ENCODE data around the gene CORO2B.

The CORO2B gene

GRCh38 chr15:68706931-68707330 lies 128.1 kb downstream of the CORO2B start:
- DNase-seq, result no peak

DNA sequence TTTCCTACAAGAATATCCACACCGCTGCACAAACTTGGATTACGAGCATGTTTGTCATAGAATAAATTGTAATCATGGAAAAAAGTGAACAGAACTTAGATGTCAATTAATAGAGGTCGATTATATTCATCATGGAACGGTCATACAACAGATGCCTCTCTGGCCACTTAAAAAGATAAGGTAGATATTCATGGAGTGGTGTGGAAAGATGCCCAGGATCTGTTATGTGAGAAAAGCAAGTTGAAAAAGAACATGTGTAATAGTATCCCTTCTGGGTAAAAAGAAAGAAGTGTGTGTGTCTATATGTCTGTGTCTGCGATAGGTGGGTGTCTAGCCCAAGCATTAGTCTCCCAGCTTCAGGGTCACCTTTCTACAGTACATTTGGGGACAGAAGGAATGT lies 128.6 kb downstream of the CORO2B start:
- no peak for DNase-seq

- DNase-seq, result no peak
Measured at GRCh38 chr15:68709876-68710275, 131.1 kb downstream of the CORO2B start.

GRCh38 chr15:68710536-68710935 lies 131.7 kb downstream of the CORO2B start:
- no peak for DNase-seq

DNA sequence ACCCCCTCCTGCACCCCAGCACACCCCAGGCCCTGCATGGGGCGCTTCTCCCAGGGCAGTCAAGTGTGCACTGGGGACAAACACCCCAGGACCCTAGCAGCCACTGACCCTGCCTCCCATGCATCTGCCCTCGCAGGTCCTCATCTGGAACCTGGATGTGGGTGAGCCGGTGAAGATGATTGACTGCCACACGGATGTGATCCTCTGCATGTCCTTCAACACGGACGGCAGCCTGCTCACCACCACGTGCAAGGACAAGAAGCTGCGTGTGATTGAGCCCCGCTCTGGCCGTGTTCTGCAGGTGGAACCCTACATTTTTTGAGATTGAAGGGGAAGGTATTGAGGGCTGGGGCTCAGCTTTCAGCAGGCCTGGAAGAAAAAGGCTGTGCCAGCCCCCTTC lies 132.6 kb downstream of the CORO2B start:
- no peak for DNase-seq

- DNase-seq, result no peak
Measured at GRCh38 chr15:68712886-68713285, 134.1 kb downstream of the CORO2B start.

- no peak for DNase-seq
Measured at GRCh38 chr15:68713874-68714273, 135.1 kb downstream of the CORO2B start.

DNA sequence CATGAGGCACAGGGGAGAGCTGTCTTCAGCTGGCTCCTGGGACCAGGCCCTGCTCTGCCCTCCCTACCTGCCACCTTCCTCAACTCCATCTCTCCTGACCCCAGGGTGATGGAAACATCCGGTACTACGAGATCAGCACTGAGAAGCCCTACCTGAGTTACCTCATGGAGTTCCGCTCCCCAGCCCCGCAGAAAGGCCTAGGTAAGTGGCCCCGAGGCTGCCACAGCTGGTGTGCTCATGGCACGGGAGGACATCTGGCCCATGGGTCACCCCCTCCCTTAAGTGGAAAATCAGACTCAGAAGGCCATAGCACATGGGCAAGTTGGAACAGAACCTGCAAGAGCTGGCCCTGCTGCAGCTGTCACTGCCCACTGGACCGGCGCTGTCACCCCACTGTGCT lies 136.3 kb downstream of the CORO2B start:
- no peak for DNase-seq

- no peak for DNase-seq
Measured at GRCh38 chr15:68717951-68718350, 139.2 kb downstream of the CORO2B start.

DNA sequence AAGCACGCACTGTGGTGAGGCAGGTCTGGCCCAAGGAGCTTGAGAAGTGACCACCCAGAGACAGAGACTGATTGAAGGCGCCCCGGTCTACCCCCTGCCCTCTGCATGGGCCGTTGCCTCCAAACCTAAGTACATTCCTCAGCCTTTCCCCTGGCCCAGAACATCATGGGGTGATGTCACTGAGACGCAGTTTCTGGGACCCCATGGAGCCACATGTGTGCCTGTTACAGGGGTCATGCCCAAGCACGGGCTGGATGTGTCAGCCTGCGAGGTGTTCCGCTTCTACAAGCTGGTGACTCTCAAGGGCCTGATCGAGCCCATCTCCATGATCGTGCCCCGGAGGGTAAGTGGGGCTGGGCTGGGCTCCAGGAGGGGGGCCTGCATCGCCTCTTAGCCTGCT lies 139.7 kb downstream of the CORO2B start:
- DNase-seq, result no peak

DNA sequence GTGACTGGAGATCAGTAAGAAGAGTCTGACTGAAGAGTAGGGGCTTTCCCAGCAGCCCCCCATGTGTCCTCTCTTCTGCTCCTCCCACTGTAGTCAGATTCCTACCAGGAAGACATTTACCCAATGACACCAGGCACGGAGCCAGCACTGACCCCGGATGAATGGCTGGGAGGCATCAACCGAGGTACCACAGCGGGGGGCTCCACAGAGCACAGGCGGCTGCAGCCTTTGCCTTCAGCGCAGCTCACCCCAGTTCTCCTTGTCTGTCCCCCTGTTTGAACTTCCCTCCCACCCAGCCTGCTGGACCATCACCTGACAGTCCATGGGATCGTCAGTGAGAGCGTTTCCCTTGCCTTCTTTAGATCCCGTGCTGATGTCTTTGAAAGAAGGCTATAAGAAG lies 140.3 kb downstream of the CORO2B start:
- no peak for DNase-seq

DNA sequence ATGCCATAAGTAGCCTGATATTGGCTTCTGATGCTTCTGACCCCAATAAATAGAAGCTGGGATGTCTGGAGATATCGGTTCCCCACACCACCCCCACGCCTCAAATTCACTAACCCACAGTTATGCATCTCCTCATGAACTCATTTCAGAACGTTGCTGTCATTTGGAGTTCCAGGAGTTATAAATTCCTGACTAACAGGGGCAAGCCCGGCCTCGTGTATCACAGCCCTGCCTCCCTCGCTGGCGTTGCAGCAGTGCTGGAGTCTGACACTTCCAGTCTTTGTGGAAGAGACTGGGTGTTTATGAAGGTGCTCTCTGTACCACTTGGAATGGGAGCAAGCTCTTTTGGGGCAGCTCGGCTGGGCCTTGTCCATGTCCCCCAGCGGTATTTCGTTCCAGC lies 140.9 kb downstream of the CORO2B start:
- DNase-seq, result no peak

- DNase-seq, result no peak
Measured at GRCh38 chr15:68721886-68722285, 143.1 kb downstream of the CORO2B start.

GRCh38 chr15:68725736-68726135 lies 146.9 kb downstream of the CORO2B start:
- no peak for DNase-seq

GRCh38 chr15:68726246-68726645 lies 147.5 kb downstream of the CORO2B start:
- DNase-seq, result no peak

- no peak for DNase-seq
Measured at GRCh38 chr15:68729789-68730411, 151.1 kb downstream of the CORO2B start.

DNA sequence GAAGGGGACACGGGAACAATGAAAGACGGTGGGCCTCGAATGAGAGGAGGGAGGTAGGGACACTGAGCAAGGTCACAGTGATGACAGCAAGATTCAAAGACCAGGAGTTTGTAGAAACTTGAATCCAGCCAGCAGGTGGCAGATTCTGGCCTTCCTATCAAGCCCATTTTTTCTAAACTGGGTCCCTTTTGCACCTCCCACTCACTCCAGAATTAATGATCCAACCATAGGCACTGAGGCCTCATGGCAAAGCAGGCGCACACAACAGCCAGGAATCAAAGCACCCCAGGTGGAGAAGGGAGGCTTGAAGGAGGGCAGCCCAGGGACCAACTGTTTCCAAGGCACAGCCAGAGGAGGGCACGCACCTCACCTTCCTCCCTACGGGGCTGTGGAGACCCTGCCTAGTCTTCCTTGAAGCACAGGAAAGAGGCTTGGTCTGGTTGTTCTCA lies 151.7 kb downstream of the CORO2B start:
- DNase-seq, result no peak

DNA sequence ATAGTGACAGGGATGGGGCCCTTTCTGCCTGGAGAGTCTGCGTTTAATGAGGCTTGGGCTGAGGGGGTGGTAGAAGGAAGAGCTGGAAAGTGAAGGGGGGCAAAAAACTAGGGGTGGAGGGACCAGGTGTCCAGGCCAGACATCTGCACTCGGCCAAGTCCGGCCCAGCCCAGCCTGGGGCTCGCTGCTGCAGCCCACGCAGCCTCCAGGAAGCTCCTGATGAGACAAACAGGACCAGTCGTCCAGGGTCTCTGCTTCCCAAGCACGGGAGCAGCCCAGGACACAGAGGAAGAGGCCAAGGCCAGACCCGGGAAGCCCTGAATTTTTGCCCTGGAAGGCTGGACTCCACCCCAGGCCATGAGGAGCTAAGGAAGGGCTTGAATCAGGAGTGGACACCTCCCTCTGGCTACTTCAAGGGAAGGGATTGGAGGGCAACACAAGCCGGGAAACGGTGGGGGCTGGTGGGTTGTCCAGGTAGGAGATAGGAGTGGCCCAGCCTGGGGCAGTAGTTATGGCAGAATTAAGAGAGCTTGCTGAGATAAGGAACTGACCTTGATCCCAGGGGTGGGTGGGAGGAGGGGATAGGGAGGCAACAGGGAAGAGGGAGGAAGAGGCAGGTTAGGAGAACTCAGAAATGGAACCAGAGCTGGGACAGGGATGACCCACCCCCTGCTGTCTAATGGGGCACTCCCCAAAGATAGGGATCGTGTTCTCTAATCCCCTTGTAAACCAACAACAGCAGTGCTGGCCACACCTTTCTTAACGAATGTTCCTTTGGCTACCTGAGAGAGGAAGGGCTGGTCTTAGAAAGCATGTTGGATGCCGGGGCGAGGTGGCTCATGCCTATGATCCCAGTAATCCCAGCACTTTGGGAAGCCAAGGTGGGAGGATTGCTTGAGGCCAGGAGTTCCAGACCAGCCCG lies 152.4 kb downstream of the CORO2B start:
- no peak for DNase-seq

DNA sequence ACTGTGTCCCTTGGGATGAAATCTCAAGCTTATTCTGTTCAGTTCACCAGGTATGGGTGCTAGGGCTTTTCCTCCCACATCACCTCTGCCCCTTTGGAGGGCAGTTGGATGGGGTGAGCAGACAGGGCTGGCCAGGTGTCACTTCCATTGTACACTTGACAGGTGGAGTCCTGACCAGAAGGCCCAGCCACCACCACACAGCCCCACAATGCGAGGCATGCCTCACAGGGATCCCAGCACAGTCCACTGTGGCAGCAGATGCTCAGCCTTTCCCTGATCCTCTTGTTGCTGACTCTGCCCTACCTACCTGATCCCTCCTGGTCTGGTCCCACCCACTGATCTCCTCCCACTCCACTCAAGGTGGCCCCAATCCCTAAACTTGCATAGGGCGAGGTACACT lies 153.7 kb downstream of the CORO2B start:
- no peak for DNase-seq

DNA sequence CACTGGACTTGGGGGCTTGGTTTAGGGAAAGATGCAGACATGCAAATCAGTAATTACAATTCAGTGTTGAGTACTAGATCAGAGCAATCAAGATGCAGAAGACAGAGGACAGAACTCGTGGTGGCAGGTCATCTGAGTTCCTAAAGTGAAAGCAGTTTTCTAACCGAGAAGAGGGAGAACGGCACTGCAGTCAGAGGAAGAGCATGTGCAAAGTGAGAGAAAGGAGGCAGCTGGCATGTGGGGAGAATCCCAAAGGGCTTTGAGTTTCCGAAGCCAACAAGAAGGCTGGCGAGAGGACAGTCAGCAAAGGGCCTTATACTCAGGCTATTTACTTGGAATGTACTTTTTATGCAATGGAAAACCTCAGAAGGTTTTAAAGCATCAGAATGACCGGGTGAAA lies 154.9 kb downstream of the CORO2B start:
- DNase-seq, result no peak

DNA sequence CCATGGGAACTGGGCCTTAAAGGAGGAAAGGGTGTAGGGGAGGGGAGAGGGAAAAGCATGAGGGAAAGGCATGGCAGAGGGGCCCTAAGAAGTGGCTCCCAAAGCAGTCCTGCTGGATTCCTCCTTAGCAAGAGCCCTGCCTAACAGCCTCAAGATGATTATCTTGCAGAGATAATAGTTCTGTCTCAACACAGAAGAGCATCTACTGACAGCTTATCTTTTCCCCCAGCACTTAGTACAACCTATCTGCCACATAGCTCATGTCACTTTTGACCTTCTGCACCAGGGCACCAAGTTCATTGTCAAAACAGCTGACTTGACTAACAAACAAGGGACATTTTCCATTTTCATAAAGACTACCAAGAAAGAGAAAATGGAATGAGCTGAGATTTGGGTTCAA lies 155.6 kb downstream of the CORO2B start:
- DNase-seq, result no peak

DNA sequence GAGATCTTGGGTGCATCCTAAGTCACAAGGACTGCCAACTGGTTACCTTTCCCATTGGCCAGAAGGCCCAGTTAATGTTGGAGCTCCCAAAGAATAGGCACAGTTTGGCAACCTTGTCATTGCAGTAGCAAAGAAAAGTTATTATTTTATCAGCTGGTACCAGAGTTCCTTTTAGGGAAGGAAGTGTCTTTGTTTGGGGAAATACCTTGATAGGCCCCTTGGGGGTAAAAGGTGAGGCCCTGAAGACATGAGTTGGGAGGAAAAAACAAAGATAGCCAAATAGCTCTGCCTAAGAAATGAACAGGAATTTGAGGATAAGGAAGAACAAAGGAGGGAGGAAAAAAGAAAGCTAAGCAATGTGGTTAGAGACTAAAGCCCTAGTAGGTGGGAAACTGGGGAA lies 156.1 kb downstream of the CORO2B start:
- no peak for DNase-seq

- DNase-seq, result no peak
Measured at GRCh38 chr15:68735610-68736009, 156.8 kb downstream of the CORO2B start.

GRCh38 chr15:68739390-68740080 lies 160.7 kb downstream of the CORO2B start:
- no peak for DNase-seq
